MM.1S (cell line): ENCODE results near the gene CH25H.
"Not testable (repeated sequence)": the region's sequence is repeated elsewhere in the genome, so short reads cannot be mapped to it uniquely, and the experiment has no call there.

Source experiments
- DNase-seq: peaks from one replicate; pipeline ENCODE4 v3.0.0-alpha.2; 2015
- H2AFZ ChIP-seq: fragments of 300-600 bp; sonication (generic); 2 replicates; pipeline ENCODE4 v1.6.0; 2016; ENCODE audit warnings: antibody characterized with exemption, low read length
- H3F3A ChIP-seq: fragments of 300-600 bp; sonication (generic); 2 replicates; pipeline ENCODE4 v1.6.1; 2016; ENCODE audit warnings: mild to moderate bottlenecking, antibody characterized with exemption, low read length, moderate library complexity, mixed read lengths; ENCODE audit not compliant: insufficient read depth
- H3K27ac ChIP-seq: fragments of 300-600 bp; sonication (generic); 2 replicates; pipeline ENCODE4 v1.5.1; 2016; ENCODE audit warnings: mild to moderate bottlenecking, low read length
- H3K27me3 ChIP-seq: fragments of 300-600 bp; sonication (generic); replicated peaks from 2 replicates; pipeline ENCODE4 v1.6.0; 2016; ENCODE audit warnings: low read length; ENCODE audit not compliant: insufficient read depth
- H3K36me3 ChIP-seq: fragments of 300-600 bp; sonication (generic); replicated peaks from 2 replicates; pipeline ENCODE4 v1.6.1; 2016; ENCODE audit warnings: mild to moderate bottlenecking, low read length, mixed read lengths; ENCODE audit not compliant: insufficient read depth
- H3K4me1 ChIP-seq: fragments of 300-600 bp; sonication (generic); 2 replicates; pipeline ENCODE4 v1.6.1; 2016; ENCODE audit warnings: low read length, mixed read lengths
- H3K4me2 ChIP-seq: fragments of 300-600 bp; sonication (generic); 2 replicates; pipeline ENCODE4 v1.6.0; 2016; ENCODE audit warnings: low read depth, low read length
- H3K4me3 ChIP-seq: fragments of 300-600 bp; sonication (generic); 2 replicates; pipeline ENCODE4 v1.5.1; 2016; ENCODE audit warnings: low read length, mixed read lengths
- H3K79me2 ChIP-seq: fragments of 300-600 bp; sonication (generic); 2 replicates; pipeline ENCODE4 v1.6.1; 2016; ENCODE audit warnings: mixed run types, low read length, mixed read lengths
- H3K9ac ChIP-seq: fragments of 300-600 bp; sonication (generic); 2 replicates; pipeline ENCODE4 v1.6.1; 2016; ENCODE audit warnings: low read length, mixed read lengths
- H3K9me2 ChIP-seq: fragments of 300-600 bp; sonication (generic); replicated peaks from 2 replicates; pipeline ENCODE4 v1.6.1; 2016; ENCODE audit warnings: mild to moderate bottlenecking, low read length, mixed read lengths; ENCODE audit not compliant: insufficient read depth
- H3K9me3 ChIP-seq: fragments of 300-600 bp; sonication (generic); replicated peaks from 2 replicates; pipeline ENCODE4 v1.6.1; 2016; ENCODE audit warnings: mild to moderate bottlenecking, low read length, mixed read lengths; ENCODE audit not compliant: insufficient read depth
- H4K20me1 ChIP-seq: fragments of 300-600 bp; sonication (generic); 2 replicates; pipeline ENCODE4 v1.6.1; 2016; ENCODE audit warnings: mild to moderate bottlenecking, low read length, moderate library complexity, mixed read lengths; ENCODE audit not compliant: insufficient read depth
- CTCF ChIP-seq: fragments of 300-600 bp; sonication (generic); IDR thresholded peaks from 2 replicates; pipeline ENCODE4 v1.5.1; 2016; ENCODE audit warnings: antibody characterized with exemption, low read length, mixed read lengths
- EZH2 ChIP-seq: fragments of 300-600 bp; sonication (generic); optimal IDR thresholded peaks from 2 replicates; pipeline ENCODE3; 2017; ENCODE audit warnings: low read depth, mild to moderate bottlenecking, antibody characterized with exemption, low read length, mixed read lengths
- EZH2phosphoT487 ChIP-seq: fragments of 300-600 bp; sonication (generic); IDR thresholded peaks from 2 replicates; pipeline ENCODE4 v1.6.1; 2018; ENCODE audit warnings: antibody characterized with exemption, low read length

The CH25H gene

GRCh38 chr10:89171263-89171872, 35.7 kb downstream of the CH25H start:
- Histone ChIP-seq H3K4me2 (no peak overlapping the region), H4K20me1 (no peaks in the 10 kb centered on the region), H3K4me1 (no peaks in the 10 kb centered on the region), H3F3A (no peaks in the 10 kb centered on the region), H3K36me3 (no peaks in the 10 kb centered on the region), H3K9me2 (no peaks in the 10 kb centered on the region), H3K27ac (no peak overlapping the region), H3K9me3 (no peaks in the 10 kb centered on the region), H3K27me3 (no peaks in the 10 kb centered on the region; the same call in 1 of the 2 replicates), H3K4me3 (no peak overlapping the region), H2AFZ (no peak overlapping the region), H3K9ac (no peak overlapping the region), H3K79me2 (no peaks in the 10 kb centered on the region)
- DNase-seq, result no peak
- no peak for TF ChIP-seq EZH2phosphoT487
- no peak for TF ChIP-seq CTCF
- no peak for TF ChIP-seq EZH2

- H3K27ac ChIP-seq, H3K9ac ChIP-seq, H3K9me2 ChIP-seq, H3F3A ChIP-seq, H3K4me3 ChIP-seq, H3K36me3 ChIP-seq, H4K20me1 ChIP-seq, H3K4me2 ChIP-seq, DNase-seq, H2AFZ ChIP-seq, H3K9me3 ChIP-seq, H3K79me2 ChIP-seq: not testable (repeated sequence)
- Histone ChIP-seq H3K27me3 (peaks cover 18% of the 10 kb centered on the region), H3K4me1 (peaks cover 11% of the 10 kb centered on the region)
Measured at GRCh38 chr10:89168354-89168900, 38.7 kb downstream of the CH25H start.

DNA sequence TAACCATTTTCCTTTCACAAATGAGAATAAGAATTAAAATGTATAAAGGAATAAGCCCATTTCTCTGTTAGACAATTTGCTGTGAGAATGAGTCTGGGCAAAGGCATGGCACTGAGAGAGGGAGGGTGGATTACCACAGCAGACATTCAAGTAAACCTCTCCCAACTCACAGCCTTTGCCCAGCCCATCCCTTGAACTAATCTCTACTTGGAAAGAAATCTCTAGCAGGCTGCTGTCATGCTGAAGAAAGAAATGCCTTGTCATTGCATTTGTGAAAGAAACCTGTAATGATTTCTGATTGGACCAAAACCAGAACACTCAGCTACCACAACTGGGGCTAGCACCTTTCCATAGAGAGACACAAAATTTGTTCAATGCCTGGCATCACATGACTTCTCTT, 39.2 kb downstream of the CH25H start:
- H3K79me2 ChIP-seq, result no peaks in the 10 kb centered on the region
- H3K27ac ChIP-seq, result no peak overlapping the region
- no peak for TF ChIP-seq EZH2phosphoT487
- TF ChIP-seq EZH2, result no peak
- TF ChIP-seq CTCF, result no peak
- H3K4me3 ChIP-seq, result no peak overlapping the region
- H3K36me3 ChIP-seq, result no peaks in the 10 kb centered on the region
- peaks cover 15% of the 10 kb centered on the region for H3F3A ChIP-seq
- no peak overlapping the region for H2AFZ ChIP-seq
- peaks cover 16% of the 10 kb centered on the region for H3K4me1 ChIP-seq
- no peaks in the 10 kb centered on the region for H3K9me2 ChIP-seq
- peaks cover 18% of the 10 kb centered on the region for H3K27me3 ChIP-seq
- H4K20me1 ChIP-seq, result no peaks in the 10 kb centered on the region
- DNase-seq, result no peak
- H3K9ac ChIP-seq, result no peak overlapping the region
- H3K4me2 ChIP-seq, result no peak overlapping the region
- no peaks in the 10 kb centered on the region for H3K9me3 ChIP-seq

DNA sequence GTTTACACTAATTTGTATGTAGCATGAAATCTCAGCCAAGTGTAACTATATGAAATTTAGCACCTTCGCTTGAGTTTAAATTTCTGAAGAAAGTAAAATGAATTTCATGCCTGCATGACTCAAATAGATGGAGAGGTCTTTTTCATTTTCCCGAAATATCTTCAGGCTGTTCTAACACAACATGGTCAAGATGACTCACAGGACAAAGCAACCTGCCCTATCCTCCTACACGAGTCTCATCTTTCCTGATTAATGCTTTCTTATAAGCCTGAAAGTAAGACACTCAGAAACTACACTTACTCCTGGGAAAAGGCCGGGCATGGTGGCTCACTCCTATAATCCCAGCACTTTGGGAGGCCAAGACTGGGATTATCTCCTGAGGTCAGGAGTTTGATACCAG, 41.2 kb downstream of the CH25H start:
- H3K36me3 ChIP-seq, result no peaks in the 10 kb centered on the region
- no peak overlapping the region for H3K4me2 ChIP-seq
- TF ChIP-seq EZH2, result no peak
- no peaks in the 10 kb centered on the region for H4K20me1 ChIP-seq
- H3K27ac ChIP-seq, result no peak overlapping the region
- H3K4me3 ChIP-seq, result no peak overlapping the region
- H3K9ac ChIP-seq, result no peak overlapping the region
- H3K4me1 ChIP-seq, result peaks cover 22% of the 10 kb centered on the region
- no peak for DNase-seq
- H3K9me3 ChIP-seq, result no peaks in the 10 kb centered on the region
- no peaks in the 10 kb centered on the region for H3K79me2 ChIP-seq
- no peaks in the 10 kb centered on the region for H3K9me2 ChIP-seq
- peaks cover 30% of the 10 kb centered on the region for H3K27me3 ChIP-seq
- peaks cover 22% of the 10 kb centered on the region for H3F3A ChIP-seq
- H2AFZ ChIP-seq, result no peak overlapping the region
